DOHH2 (cell line): ENCODE data around the gene ACTN1.

Source experiments
- CTCF ChIP-seq: fragments of 200-600 bp; sonication (generic); IDR thresholded peaks from one replicate; pipeline ENCODE4 v1.5.1; 2014; ENCODE audit warnings: antibody characterized with exemption, mild to moderate bottlenecking, low read depth, low read length; ENCODE audit not compliant: poor library complexity, severe bottlenecking
- EZH2phosphoT487 ChIP-seq: fragments of 200-600 bp; sonication (generic); IDR thresholded peaks from 2 replicates; pipeline ENCODE4 v1.6.1; 2017; ENCODE audit warnings: borderline replicate concordance, mild to moderate bottlenecking, antibody characterized with exemption, low read length, moderate library complexity, mixed read lengths

- TF ChIP-seq CTCF (no peak), EZH2phosphoT487 (no peak)
Observed at GRCh38 chr14:68981139-68981538, 2.0 kb upstream of the ACTN1 start.
